A673 (cell line): ENCODE results near the gene GPD2.

Source experiments
- CTCF ChIP-seq: fragments of 300-800, 200-600 bp; sonication (generic); conservative IDR thresholded peaks from 2 replicates; pipeline ENCODE4 v1.5.1; 2017; ENCODE audit warnings: low read depth, mild to moderate bottlenecking, antibody characterized with exemption, low read length, moderate library complexity, mixed read lengths
- EZH2 ChIP-seq: fragments of 200-600 bp; sonication (generic); IDR thresholded peaks from 2 replicates; pipeline ENCODE4 v1.6.1; 2017; ENCODE audit warnings: borderline replicate concordance, low read depth, mild to moderate bottlenecking, mixed read lengths, antibody characterized with exemption, low read length; ENCODE audit not compliant: poor library complexity, severe bottlenecking

GRCh38 chr2:156489195-156489594 lies 53.0 kb downstream of the GPD2 start:
- TF ChIP-seq CTCF: no peak
- no peak for TF ChIP-seq EZH2
